GM19035 (cell line): ENCODE data around the gene PCCA.
"Not testable (repeated sequence)": the region's sequence is repeated elsewhere in the genome, so short reads cannot be mapped to it uniquely, and the experiment has no call there.

Experiments used
- ATAC-seq: cut with Tn5 transposase; IDR thresholded peaks from one replicate; pipeline ENCODE4 v1.9.1; 2021; ENCODE audit not compliant: unreplicated experiment

PCCA gene

DNA sequence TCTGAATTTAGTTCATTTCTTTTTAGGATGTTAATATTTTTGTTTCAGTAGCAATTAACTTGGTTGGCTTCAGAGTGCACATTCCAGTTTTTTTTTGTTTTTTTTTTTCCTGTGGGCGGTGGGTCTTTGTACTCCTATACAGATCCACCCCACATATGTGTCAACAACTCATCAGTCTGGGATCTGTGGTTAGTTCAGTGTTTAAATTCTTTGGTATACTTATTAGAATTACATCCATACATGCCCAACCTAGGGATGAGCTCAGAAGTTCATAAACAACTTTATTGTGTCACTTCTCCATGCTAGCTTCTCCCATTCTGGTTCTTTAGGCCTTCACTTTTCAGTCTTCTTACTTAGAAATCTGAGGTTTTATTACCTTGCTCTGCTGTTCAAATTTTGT, 50.9 kb downstream of the PCCA start:
- ATAC-seq, result no peak

GRCh38 chr13:100140441-100140840, 51.5 kb downstream of the PCCA start:
- ATAC-seq, result no peak

DNA sequence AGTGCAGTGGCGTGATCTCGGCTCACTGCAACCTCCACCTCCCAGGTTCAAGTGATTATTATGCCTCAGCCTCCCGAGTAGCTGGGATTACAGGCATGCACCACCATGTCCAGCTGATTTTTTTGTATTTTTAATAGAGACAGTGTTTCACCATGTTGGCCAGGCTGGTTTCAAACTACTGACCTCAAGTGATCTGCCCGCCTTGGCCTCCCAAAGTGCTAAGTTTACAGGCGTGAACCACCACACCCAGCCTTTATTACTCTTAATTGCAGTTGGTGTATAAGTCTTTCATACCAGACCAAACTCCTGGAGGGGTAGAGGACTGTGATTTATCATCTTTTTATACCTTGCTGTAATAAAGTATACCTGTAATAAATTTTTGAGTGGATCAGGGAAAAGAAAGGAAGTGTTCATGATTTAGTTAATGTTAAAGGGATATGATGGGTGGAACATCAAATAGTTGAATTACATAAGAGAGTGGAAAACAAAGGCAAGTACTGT, 52.6 kb downstream of the PCCA start:
- ATAC-seq, result not testable (repeated sequence)

- ATAC-seq, result no peak
Observed at GRCh38 chr13:100146534-100146933, 57.6 kb downstream of the PCCA start.

DNA sequence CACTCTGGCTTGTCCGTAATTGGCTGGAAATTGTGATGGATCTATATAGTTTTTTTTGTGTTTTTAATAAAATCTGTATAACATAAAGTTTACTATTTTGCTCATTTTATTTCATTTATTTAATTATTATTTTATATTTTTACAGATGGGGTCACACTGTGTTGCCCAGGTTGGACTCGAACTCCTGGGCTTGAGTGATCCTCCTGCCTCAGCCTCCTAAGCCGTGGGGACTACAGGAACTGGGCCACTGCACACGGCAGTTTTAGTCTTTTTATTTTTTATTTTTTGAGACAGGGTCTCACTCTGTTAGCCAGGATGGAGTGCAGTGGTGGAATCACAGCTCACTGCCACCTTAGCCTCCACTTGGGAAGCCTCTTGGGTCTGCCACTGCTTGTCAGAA, 58.9 kb downstream of the PCCA start:
- ATAC-seq, result no peak

GRCh38 chr13:100148422-100148821, 59.5 kb downstream of the PCCA start:
- ATAC-seq, result no peak

DNA sequence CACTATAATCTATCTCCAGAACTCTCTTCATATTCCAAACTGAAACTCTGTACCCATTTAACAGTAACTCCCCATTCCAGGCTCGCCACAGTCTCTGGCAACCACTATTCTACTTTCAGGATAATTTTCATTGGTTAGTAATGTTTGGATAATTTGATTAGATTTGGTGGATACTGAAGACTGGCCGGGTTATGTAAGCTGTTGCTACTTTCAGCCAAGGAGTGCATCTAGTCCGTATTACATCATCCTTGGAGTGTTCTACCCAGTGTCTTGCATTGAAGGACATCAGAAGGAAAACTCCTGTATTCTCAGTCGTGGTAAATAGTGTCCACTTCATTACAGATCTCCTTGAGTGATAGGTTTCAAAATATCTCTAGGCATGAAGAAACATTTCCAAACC, 60.5 kb downstream of the PCCA start:
- ATAC-seq, result no peak

DNA sequence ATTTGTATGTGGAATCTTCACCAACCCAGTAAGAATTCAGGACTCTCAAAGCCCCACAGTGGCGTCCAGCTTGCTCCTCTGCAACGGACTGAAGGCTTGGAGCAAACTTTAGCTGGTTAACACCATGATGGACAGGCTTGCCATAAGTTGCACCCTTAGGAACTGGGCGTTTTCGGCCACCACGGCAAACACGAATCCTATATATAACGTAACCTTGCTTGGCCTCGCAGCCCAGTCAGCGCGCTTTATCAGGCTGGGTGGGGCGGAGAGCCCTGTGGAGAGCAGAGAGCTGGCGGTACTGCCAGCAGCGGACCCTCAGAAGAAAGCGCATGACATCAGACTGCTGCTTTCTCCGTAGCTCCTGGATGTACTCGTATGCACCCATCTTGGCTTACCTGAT, 61.8 kb downstream of the PCCA start:
- ATAC-seq, result not testable (repeated sequence)

DNA sequence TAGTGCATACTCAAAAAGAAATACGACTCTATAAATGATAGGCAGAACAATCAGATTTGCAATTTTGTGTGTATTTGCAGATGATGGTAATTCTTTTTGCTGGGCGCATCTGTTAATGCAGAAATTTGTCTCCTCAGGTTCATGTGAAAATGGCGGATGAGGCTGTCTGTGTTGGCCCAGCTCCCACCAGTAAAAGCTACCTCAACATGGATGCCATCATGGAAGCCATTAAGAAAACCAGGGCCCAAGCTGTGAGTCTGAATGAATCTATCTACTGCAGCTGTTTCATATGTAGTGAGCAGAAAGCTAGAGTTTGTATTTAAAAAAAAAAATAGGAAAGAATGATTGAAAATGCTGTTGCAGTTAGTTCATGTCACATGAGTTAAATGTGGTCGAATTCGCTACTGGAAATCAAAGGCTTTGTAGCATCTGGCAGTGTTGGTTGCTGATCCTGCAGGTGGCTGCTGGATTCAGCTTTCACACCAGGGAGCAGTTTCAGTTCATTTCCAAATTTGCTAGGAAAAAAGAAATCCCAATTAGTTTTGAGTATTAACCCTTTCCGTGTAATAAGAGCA, 66.0 kb downstream of the PCCA start:
- ATAC-seq, result no peak

DNA sequence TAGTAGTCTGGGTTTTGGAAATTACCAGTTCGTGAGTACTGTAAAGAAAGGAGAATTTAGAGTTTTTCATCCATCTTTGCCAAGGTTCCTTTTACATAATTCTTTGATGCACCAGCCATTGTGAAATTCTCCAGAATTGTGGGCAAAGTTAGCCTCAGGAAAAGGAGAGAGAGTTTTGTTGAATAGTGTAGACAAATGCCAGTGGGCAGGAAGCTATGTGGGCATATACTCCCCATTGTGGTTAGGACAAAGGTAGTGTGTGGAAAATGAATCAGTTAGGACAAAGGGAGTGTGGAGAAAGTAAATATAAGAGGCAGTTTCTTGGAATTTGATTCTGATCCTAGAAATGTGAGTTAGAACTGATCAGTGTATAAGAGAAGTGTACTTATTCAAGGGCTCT, 67.9 kb downstream of the PCCA start:
- ATAC-seq, result no peak

DNA sequence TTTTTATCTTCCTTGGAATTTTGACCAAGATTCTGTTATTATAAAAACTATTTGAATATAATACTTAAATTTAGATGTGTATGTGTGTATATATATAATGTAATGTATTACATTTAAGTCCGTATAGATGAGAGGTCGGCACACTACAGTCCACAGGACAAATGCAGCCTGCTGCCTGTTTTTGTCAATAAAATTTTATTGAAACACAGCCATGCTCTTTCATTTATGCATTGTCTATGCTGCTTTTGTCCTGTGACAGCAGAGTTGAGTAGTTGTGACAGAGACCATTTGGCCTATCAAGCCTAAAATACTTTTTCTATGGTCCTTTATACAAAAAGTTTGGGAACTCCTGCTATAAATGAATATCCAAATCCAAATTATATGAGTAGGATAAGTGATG, 69.7 kb downstream of the PCCA start:
- ATAC-seq, result no peak

- ATAC-seq, result no peak
Observed at GRCh38 chr13:100159584-100159983, 70.7 kb downstream of the PCCA start.

DNA sequence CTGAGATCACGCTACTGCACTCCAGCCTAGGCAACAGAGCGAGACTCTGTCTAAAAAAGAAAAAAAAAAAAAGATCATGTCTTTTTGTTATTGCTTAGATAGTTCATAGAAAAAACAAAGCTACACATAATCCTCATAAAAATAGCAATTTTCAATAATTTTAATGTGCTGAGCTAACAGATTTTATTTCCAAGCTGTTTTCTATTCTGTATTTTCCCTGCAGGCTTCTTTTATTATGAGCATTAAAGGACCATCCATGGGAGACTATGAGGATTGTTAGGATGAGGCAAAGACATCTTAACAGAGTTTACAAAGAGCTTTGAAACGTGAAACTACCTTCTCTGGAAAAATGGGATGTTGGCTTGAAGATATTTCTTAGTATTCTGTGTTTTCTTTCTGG, 71.6 kb downstream of the PCCA start:
- ATAC-seq, result no peak

DNA sequence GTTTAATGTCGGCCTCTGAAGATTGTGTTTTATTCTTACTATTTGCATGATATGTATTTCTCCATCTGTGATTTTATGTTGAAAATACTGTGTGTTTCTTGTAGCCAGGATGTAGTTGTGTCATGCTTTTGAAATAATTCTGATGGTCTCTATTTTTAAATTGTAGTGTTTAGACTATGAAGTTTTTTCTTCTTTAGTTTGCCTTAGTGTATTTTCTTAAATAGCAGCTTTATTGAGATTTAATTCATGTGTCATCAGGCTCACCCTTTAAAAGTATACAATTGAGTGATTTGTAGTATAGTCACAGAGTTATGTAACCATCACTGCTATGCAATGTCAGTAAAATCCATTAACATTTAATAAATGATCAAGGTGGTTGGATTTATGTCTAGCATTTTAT, 74.5 kb downstream of the PCCA start:
- no peak for ATAC-seq

- no peak for ATAC-seq
Observed at GRCh38 chr13:100173203-100173602, 84.3 kb downstream of the PCCA start.

- ATAC-seq, result not testable (repeated sequence)
Observed at GRCh38 chr13:100174455-100174854, 85.6 kb downstream of the PCCA start.

GRCh38 chr13:100175078-100175802, 86.3 kb downstream of the PCCA start:
- ATAC-seq, result no peak

DNA sequence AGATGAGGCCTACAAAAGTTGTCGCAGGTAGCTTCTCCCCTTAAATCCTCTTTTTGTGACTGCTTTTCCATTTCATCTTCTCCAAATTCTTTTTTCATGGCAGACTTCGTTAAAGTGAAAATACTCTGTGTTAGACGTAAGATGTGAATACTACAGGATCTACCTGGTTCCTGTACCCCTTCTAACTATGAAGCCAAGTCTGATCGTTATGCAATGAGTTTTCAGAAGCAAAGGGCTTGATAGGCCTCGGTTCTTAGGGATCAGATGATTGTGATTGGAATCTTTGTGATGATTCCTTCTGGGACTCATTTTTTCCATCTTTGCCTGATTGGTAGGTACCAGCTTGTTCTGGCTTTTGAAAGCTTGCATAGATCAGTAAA, 86.9 kb downstream of the PCCA start:
- ATAC-seq, result no peak

GRCh38 chr13:100176801-100177400, 88.0 kb downstream of the PCCA start:
- ATAC-seq, result no peak

DNA sequence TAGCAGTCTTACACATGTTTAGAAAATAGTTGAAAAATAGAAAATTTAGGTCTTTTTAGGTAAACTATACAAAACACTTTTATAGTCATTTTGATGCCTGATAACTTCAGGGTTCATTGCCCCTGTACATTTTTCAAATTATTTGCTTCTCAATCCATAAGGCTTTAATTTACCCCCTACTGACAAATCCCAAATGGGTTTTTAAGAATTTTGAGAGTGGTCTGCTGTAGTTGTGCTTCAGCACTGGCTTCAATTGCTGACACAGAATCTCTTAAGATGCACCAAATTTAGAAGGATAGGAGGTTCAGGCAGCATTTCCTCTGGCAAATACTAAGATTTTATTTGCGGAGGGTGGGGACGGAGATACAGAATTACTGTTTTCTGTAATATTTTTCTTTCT, 89.4 kb downstream of the PCCA start:
- no peak for ATAC-seq

- ATAC-seq, result no peak
Observed at GRCh38 chr13:100179276-100179675, 90.4 kb downstream of the PCCA start.

DNA sequence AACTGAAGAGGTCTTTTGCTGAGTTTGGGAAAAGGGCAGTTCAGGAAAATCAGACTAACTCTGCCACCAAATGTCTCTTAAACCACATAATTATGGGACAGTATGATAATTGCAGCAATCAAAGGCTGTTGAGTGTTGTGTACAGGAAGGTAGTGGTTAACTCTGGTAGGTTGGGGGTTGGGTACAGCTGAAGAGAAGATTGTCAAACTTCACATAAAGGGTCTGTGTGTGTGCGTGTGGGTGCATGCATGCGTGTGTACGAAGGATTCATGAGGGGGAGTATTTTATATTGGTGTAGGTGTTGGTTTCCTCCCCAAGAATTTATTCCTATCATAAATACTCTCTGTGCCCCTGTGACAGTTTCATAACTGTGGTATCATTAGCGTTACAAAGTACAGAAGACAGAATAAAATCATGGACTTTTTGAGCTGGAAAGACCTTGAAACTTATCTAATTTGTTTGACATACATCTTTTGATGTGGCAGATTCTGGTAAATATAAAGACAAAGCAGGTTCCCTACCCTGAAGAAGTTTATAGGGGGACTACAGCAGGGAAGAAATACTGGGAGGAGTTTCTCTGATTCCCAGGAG, 94.1 kb downstream of the PCCA start:
- ATAC-seq, result no peak
